ENCODE results near the gene TLE2. TPM values are rescaled to one million over a fixed set of nuclear protein-coding genes. Genes with fewer than 3 reads are reported as not detected.

TLE2 gene
- total and polyA plus RNA-seq, 3 donors from 2014 or later = 30.2 to 76.6 (median 70.5) TPM

- no peak for TF ChIP-seq CTCF (IDR thresholded peaks at IDR 0.05)
- TF ChIP-seq POLR2A (IDR thresholded peaks at IDR 0.05) = no peak
- 73 to 78% methylated on average over 5 of the region's 5 CpGs for WGBS, 2 donors
- H3K4me3 ChIP-seq = no peak overlapping the region
Observed at GRCh38 chr19:3048190-3048533, 19.1 kb upstream of the TLE2 start.

GRCh38 chr19:3047496-3048189 lies 18.6 kb upstream of the TLE2 start:
- Histone ChIP-seq H3K36me3 (ENCODE audit: low read depth, missing control alignments) (no peaks in the 10 kb centered on the region), H3K27me3 (no peaks in the 10 kb centered on the region), H3K4me3 (peak overlapping the region; percentile 15 to 39), H3K27ac (peak overlapping the region; percentile 59 to 86), H3K9me3 (no peaks in the 10 kb centered on the region), H3K4me1 (peaks cover 11% of the 10 kb centered on the region)
- intact Hi-C loops (cut with DNase I; ENCODE audit: low total_unique reads) = no loop called here
- DNase-seq = peak; percentile 92
- WGBS, 2 donors = 11 to 17% methylated on average over 18 to 28 of the region's 28 CpGs
- TF ChIP-seq POLR2A (IDR thresholded peaks at IDR 0.05) (no peak), CTCF (IDR thresholded peaks at IDR 0.05) (no peak)

More at GRCh38 chr19:3048190-3048533, 19.1 kb upstream of the TLE2 start:
- no peaks in the 10 kb centered on the region for H3K9me3 ChIP-seq
- no peak for DNase-seq
- H3K36me3 ChIP-seq (ENCODE audit: low read depth, missing control alignments) = no peaks in the 10 kb centered on the region
- H3K27me3 ChIP-seq = no peaks in the 10 kb centered on the region
- H3K27ac ChIP-seq = peak overlapping the region in 1 of 2 donors; percentile 86
- H3K4me1 ChIP-seq = peaks cover 13% of the 10 kb centered on the region
- intact Hi-C loops (cut with DNase I; ENCODE audit: low total_unique reads) = no loop called here

- no peaks in the 10 kb centered on the region for H3K36me3 ChIP-seq (ENCODE audit: low read depth, missing control alignments)
- peaks cover 12% of the 10 kb centered on the region for H3K4me1 ChIP-seq
- intact Hi-C loops (cut with DNase I; ENCODE audit: low total_unique reads) = no loop called here
- TF ChIP-seq CTCF (IDR thresholded peaks at IDR 0.05) (no peak), POLR2A (IDR thresholded peaks at IDR 0.05) (no peak)
- peak overlapping the region; percentile 15 to 39 for H3K4me3 ChIP-seq
- no peaks in the 10 kb centered on the region for H3K9me3 ChIP-seq
- H3K27ac ChIP-seq = peak overlapping the region; percentile 59 to 86
- 3 to 27% methylated on average over 4 to 39 of the region's 47 CpGs for WGBS, 2 donors
- no peaks in the 10 kb centered on the region for H3K27me3 ChIP-seq
- DNase-seq = no peak
Observed at GRCh38 chr19:3046698-3047495, 17.8 kb upstream of the TLE2 start.

- H3K27ac ChIP-seq = no peak overlapping the region
- TF ChIP-seq CTCF (IDR thresholded peaks at IDR 0.05) (no peak), POLR2A (IDR thresholded peaks at IDR 0.05) (no peak)
- no peaks in the 10 kb centered on the region for H3K27me3 ChIP-seq
- H3K4me1 ChIP-seq = peaks cover 18% of the 10 kb centered on the region
- intact Hi-C loops (cut with DNase I; ENCODE audit: low total_unique reads) = no loop called here
- no peaks in the 10 kb centered on the region for H3K9me3 ChIP-seq
- 36 to 42% methylated on average over 16 of the region's 16 CpGs for WGBS, 2 donors
- no peak overlapping the region for H3K4me3 ChIP-seq
- no peaks in the 10 kb centered on the region for H3K36me3 ChIP-seq (ENCODE audit: low read depth, missing control alignments)
- DNase-seq = no peak
Observed at GRCh38 chr19:3045885-3046697, 17.0 kb upstream of the TLE2 start.

Measured in testis (tissue), 3 donors.